ENCODE results near the gene GPR68. TPM values are rescaled to one million over a fixed set of nuclear protein-coding genes. Genes with fewer than 3 reads are reported as not detected.
"Not testable (repeated sequence)": the region's sequence is repeated elsewhere in the genome, so short reads cannot be mapped to it uniquely, and the experiment has no call there.

GPR68 gene
- total RNA-seq, 4 donors from 2014 or later = 0.13 to 0.73 (median 0.42) TPM; not detected in 1

GRCh38 chr14:91246051-91246852 is 1.7 kb upstream of the GPR68 start:
- WGBS, 2 donors = 88 to 98% methylated on average over 13 to 14 of the region's 15 CpGs
- intact Hi-C loops (cut with DNase I) = no loop called here
- no peaks in the 10 kb centered on the region for H3K9me3 ChIP-seq
- no peak for DNase-seq
- H3K27me3 ChIP-seq = no peaks in the 10 kb centered on the region
- H3K4me1 ChIP-seq = peaks cover 0 to 16% of the 10 kb centered on the region in 2 donors
- no peaks in the 10 kb centered on the region for H3K36me3 ChIP-seq
- H3K4me3 ChIP-seq (replicated peaks in 1 of 3) = no peak overlapping the region
- H3K27ac ChIP-seq = no peak overlapping the region
- TF ChIP-seq POLR2A (IDR thresholded peaks at IDR 0.05) = no peak
- TF ChIP-seq, protein P1, sequence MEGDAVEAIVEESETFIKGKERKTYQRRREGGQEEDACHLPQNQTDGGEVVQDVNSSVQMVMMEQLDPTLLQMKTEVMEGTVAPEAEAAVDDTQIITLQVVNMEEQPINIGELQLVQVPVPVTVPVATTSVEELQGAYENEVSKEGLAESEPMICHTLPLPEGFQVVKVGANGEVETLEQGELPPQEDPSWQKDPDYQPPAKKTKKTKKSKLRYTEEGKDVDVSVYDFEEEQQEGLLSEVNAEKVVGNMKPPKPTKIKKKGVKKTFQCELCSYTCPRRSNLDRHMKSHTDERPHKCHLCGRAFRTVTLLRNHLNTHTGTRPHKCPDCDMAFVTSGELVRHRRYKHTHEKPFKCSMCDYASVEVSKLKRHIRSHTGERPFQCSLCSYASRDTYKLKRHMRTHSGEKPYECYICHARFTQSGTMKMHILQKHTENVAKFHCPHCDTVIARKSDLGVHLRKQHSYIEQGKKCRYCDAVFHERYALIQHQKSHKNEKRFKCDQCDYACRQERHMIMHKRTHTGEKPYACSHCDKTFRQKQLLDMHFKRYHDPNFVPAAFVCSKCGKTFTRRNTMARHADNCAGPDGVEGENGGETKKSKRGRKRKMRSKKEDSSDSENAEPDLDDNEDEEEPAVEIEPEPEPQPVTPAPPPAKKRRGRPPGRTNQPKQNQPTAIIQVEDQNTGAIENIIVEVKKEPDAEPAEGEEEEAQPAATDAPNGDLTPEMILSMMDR (IDR thresholded peaks at IDR 0.05) = no peak

DNA sequence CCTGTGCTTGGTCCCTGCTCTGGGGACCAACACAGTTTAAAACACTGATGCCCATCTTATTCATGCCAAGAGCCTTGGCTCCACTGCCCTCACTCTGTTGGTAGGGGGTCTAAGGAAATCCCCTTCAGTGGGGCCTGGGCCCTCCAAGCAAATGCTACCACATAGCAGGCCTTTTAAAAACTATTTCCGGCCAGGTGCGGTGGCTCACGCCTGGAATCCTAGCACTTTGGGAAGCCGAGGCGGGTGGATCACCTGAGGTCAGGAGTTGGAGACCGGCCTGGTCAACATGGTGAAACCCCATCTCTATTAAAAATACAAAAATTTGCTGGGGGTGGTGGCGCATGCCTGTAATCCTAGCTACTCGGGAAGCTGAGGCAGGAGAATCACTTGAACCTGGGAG is 1.1 kb upstream of the GPR68 start:
- H3K4me3 ChIP-seq (replicated peaks in 1 of 3); H3K36me3 ChIP-seq; H3K27ac ChIP-seq; H3K9me3 ChIP-seq; DNase-seq; intact Hi-C loops (cut with DNase I); H3K27me3 ChIP-seq: not testable (repeated sequence)
- H3K4me1 ChIP-seq = peaks cover 0 to 14% of the 10 kb centered on the region in 2 donors
- 91 to 99% methylated on average over 8 of the region's 8 CpGs for WGBS, 2 donors

DNA sequence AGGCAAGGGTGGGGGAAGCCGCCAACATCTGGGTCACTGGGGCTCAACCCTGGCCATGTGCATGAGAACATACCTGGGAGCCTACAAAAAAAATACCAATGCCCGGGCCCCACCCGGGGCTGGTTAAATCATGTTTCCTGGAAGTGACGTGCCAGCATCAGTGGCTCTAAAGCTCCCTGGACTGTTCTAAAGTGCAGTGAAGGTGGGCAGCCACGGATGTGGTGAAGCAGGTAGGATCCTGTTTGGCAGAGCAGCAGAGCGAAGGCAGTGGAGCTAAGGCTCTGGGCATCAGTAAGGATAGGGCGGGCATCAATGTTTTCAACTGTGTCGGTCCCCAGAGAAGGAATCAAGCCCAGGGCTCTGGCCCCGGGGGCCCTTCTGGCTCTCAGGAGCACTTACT is 525 bp upstream of the GPR68 start:
- intact Hi-C loops (cut with DNase I) = no loop called here
- H3K36me3 ChIP-seq = no peaks in the 10 kb centered on the region
- H3K4me1 ChIP-seq = peaks cover 0 to 8% of the 10 kb centered on the region in 2 donors
- no peaks in the 10 kb centered on the region for H3K9me3 ChIP-seq
- no peak for DNase-seq
- no peak overlapping the region for H3K27ac ChIP-seq
- H3K27me3 ChIP-seq = no peaks in the 10 kb centered on the region
- WGBS, 2 donors = 78 to 83% methylated on average over 3 to 8 of the region's 9 CpGs
- no peak overlapping the region for H3K4me3 ChIP-seq (replicated peaks in 1 of 3)
- TF ChIP-seq POLR2A (IDR thresholded peaks at IDR 0.05) = no peak
- TF ChIP-seq, protein P1 (IDR thresholded peaks at IDR 0.05) = no peak

GRCh38 chr14:91243074-91243471 is 1.4 kb downstream of the GPR68 start:
- WGBS, 2 donors = 79 to 90% methylated on average over 6 of the region's 6 CpGs
- Histone ChIP-seq H3K4me3 (replicated peaks in 1 of 3) (no peak overlapping the region), H3K4me1 (peaks cover 0 to 7% of the 10 kb centered on the region in 2 donors), H3K27me3 (no peaks in the 10 kb centered on the region), H3K27ac (no peak overlapping the region), H3K9me3 (no peaks in the 10 kb centered on the region), H3K36me3 (no peaks in the 10 kb centered on the region)
- intact Hi-C loops (cut with DNase I) = no loop called here
- no peak for TF ChIP-seq POLR2A (IDR thresholded peaks at IDR 0.05)
- TF ChIP-seq, protein P1 (IDR thresholded peaks at IDR 0.05) = no peak
- no peak for DNase-seq

DNA sequence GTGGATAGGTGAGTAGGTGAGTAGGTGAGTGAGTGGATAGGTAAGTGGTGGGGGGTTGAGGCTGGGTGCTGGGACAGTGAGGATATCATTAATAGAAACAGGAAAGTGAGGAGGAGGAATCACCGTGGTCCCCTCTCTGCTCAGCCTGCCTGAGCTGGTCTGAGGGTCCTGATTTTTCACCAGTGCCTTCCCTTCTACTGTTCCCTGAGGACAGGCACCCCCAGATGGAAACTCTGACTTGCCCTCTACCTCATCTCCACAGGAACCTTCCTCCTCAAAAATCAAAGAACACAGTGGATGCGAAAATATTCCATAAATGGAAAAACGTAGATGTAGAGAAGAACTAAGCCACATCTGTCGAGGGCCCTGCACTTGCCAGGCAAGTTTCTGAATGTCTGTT is 1.9 kb downstream of the GPR68 start:
- intact Hi-C loops (cut with DNase I) = no loop called here

More for the DNA sequence above, 1.9 kb downstream of the GPR68 start:
- Histone ChIP-seq H3K4me3 (replicated peaks in 1 of 3) (no peak overlapping the region), H3K4me1 (peaks cover 0 to 7% of the 10 kb centered on the region in 2 donors), H3K36me3 (no peaks in the 10 kb centered on the region), H3K27me3 (no peaks in the 10 kb centered on the region), H3K27ac (no peak overlapping the region), H3K9me3 (no peaks in the 10 kb centered on the region)
- no peak for DNase-seq
- WGBS, 2 donors = 88% methylated on average over 4 of the region's 4 CpGs
- TF ChIP-seq, protein P1 (IDR thresholded peaks at IDR 0.05) = no peak
- TF ChIP-seq POLR2A (IDR thresholded peaks at IDR 0.05) = no peak
